ENCODE data around the gene PINK1.

PINK1 gene

GRCh38 chr1:20660363-20660762 lies 27.1 kb downstream of the PINK1 start:
- H3K4me1 ChIP-seq (ENCODE audit: control insufficient read depth, low read length) = peaks cover 23% of the 10 kb centered on the region
- H4K20me1 ChIP-seq (ENCODE audit: control insufficient read depth, insufficient read depth, low read depth, low read length) = peaks cover 9% of the 10 kb centered on the region; the same call in 1 of the 2 replicates
- H3K4me2 ChIP-seq (ENCODE audit: low read length) = peak overlapping the region; percentile 63
- H3K27ac ChIP-seq (ENCODE audit: low read depth, low read length) = no peak overlapping the region
- peak overlapping the region; percentile 81 for H3K4me3 ChIP-seq (ENCODE audit: low read length)
- H3K36me3 ChIP-seq (ENCODE audit: control insufficient read depth, low read length) = peaks cover 58% of the 10 kb centered on the region
- no peaks in the 10 kb centered on the region for H3K9me3 ChIP-seq (ENCODE audit: control insufficient read depth, insufficient read depth, low read length)
- no peaks in the 10 kb centered on the region for H3K9me2 ChIP-seq (replicated peaks; ENCODE audit: control insufficient read depth, low read length)
- no peaks in the 10 kb centered on the region for H3K27me3 ChIP-seq (ENCODE audit: control insufficient read depth, low read length)
- no peaks in the 10 kb centered on the region for H3F3A ChIP-seq (ENCODE audit: control insufficient read depth, insufficient read depth)
- peaks cover 58% of the 10 kb centered on the region for H3K79me2 ChIP-seq (ENCODE audit: control insufficient read depth, low read length)
- TF ChIP-seq, protein P1, sequence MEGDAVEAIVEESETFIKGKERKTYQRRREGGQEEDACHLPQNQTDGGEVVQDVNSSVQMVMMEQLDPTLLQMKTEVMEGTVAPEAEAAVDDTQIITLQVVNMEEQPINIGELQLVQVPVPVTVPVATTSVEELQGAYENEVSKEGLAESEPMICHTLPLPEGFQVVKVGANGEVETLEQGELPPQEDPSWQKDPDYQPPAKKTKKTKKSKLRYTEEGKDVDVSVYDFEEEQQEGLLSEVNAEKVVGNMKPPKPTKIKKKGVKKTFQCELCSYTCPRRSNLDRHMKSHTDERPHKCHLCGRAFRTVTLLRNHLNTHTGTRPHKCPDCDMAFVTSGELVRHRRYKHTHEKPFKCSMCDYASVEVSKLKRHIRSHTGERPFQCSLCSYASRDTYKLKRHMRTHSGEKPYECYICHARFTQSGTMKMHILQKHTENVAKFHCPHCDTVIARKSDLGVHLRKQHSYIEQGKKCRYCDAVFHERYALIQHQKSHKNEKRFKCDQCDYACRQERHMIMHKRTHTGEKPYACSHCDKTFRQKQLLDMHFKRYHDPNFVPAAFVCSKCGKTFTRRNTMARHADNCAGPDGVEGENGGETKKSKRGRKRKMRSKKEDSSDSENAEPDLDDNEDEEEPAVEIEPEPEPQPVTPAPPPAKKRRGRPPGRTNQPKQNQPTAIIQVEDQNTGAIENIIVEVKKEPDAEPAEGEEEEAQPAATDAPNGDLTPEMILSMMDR (IDR thresholded peaks at IDR 0.05; ENCODE audit: low read depth, low read length, poor library complexity, severe bottlenecking) = no peak
- TF ChIP-seq EZH2phosphoT487 (IDR thresholded peaks at IDR 0.05; ENCODE audit: borderline replicate concordance, low read length) = no peak

DNA sequence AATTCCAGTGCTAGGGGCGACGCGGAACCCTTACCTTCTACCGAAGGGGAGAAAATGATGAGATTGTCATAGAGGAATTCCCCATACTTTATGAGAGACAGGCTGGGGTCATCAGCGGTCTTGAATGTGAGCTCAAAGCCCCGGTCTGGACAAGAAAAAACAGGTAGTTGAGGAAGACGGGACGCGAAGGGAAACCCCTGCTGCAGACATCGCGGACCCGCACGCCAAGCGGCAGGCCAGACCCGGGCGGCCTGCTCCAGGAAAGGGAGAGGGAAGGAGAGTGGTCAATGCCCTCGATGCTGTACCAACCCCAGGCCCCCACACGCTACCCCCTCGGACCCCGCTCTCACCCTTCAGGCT lies 27.6 kb downstream of the PINK1 start:
- peak overlapping the region; percentile 81 for H3K4me3 ChIP-seq (ENCODE audit: low read length)
- peaks cover 58% of the 10 kb centered on the region for H3K79me2 ChIP-seq (ENCODE audit: control insufficient read depth, low read length)
- H3K27me3 ChIP-seq (ENCODE audit: control insufficient read depth, low read length) = no peaks in the 10 kb centered on the region

GRCh38 chr1:20661207-20662109 lies 28.2 kb downstream of the PINK1 start, which contains the start of gene DDOST:
DDOST (minus strand) TSS chr1:20661369; CDS start chr1:20661350, 19 bp downstream.
- H3K27me3 ChIP-seq (ENCODE audit: control insufficient read depth, low read length) = no peaks in the 10 kb centered on the region
- no peaks in the 10 kb centered on the region for H3K9me2 ChIP-seq (replicated peaks; ENCODE audit: control insufficient read depth, low read length)
- H3K4me3 ChIP-seq (ENCODE audit: low read length) = peak within 1 kb of the TSS; percentile 81
- H3K36me3 ChIP-seq (ENCODE audit: control insufficient read depth, low read length) = peaks cover 47% of the 10 kb centered on the region
- peak within 1 kb of the TSS; percentile 31 for H3K27ac ChIP-seq (ENCODE audit: low read depth, low read length)
- H4K20me1 ChIP-seq (ENCODE audit: control insufficient read depth, insufficient read depth, low read depth, low read length) = peaks cover 9% of the 10 kb centered on the region; the same call in 1 of the 2 replicates
- H3F3A ChIP-seq (ENCODE audit: control insufficient read depth, insufficient read depth) = no peaks in the 10 kb centered on the region
- 0 out of 2 replicates have a peak, but pooled peaks cover under 1% of the 10 kb centered on the region for H3K9me3 ChIP-seq (ENCODE audit: control insufficient read depth, insufficient read depth, low read length)
- peak within 1 kb of the TSS; percentile 96 for H3K4me2 ChIP-seq (ENCODE audit: low read length)
- TF ChIP-seq, protein P1 (IDR thresholded peaks at IDR 0.05; ENCODE audit: low read depth, low read length, poor library complexity, severe bottlenecking) = peak; percentile 31
- no peak for TF ChIP-seq EZH2phosphoT487 (IDR thresholded peaks at IDR 0.05; ENCODE audit: borderline replicate concordance, low read length)
- H3K79me2 ChIP-seq (ENCODE audit: control insufficient read depth, low read length) = peaks cover 52% of the 10 kb centered on the region
- H3K4me1 ChIP-seq (ENCODE audit: control insufficient read depth, low read length) = peaks cover 32% of the 10 kb centered on the region

More for the DNA sequence above, 27.6 kb downstream of the PINK1 start:
- Histone ChIP-seq H3K27ac (ENCODE audit: low read depth, low read length) (peak overlapping the region; percentile 31), H3K9me2 (replicated peaks; ENCODE audit: control insufficient read depth, low read length) (no peaks in the 10 kb centered on the region), H3K4me1 (ENCODE audit: control insufficient read depth, low read length) (peaks cover 27% of the 10 kb centered on the region), H3K9me3 (ENCODE audit: control insufficient read depth, insufficient read depth, low read length) (no peaks in the 10 kb centered on the region), H4K20me1 (ENCODE audit: control insufficient read depth, insufficient read depth, low read depth, low read length) (peaks cover 9% of the 10 kb centered on the region; the same call in 1 of the 2 replicates), H3F3A (ENCODE audit: control insufficient read depth, insufficient read depth) (no peaks in the 10 kb centered on the region), H3K4me2 (ENCODE audit: low read length) (peak overlapping the region; percentile 63), H3K36me3 (ENCODE audit: control insufficient read depth, low read length) (peaks cover 53% of the 10 kb centered on the region)
- no peak for TF ChIP-seq EZH2phosphoT487 (IDR thresholded peaks at IDR 0.05; ENCODE audit: borderline replicate concordance, low read length)
- TF ChIP-seq, protein P1 (IDR thresholded peaks at IDR 0.05; ENCODE audit: low read depth, low read length, poor library complexity, severe bottlenecking) = no peak

All from DOHH2 (cell line).